GM12878 (cell line): ENCODE measurements around the gene IGFBP1. TPM values are rescaled to one million over a fixed set of nuclear protein-coding genes. Genes with fewer than 3 reads are reported as not detected.
A peak's percentile ranks its signal among the peaks of the same experiment; 100 is the strongest.

ENCODE experiments used
- ATAC-seq: fragments of 200-7000 bp; cut with Tn5 transposase; 3 replicates; pipeline ENCODE4 v1.9.1; 2020; ENCODE audit warnings: mild to moderate bottlenecking, moderate library complexity
- BruUV-seq: library from RNA; stranded (reverse); fragments of 400-500 nt; replicated peaks from 2 replicates; lab custom pipeline; 2021; lab: Mats Ljungman, UMichigan
- CTCF ChIA-PET: fragments of 300-600 bp; sonication (Branson Sonifier 250); formaldehyde crosslinking; extraction: SDS; loops from one replicate; lab custom pipeline; 2021; ENCODE audit warnings: inconsistent platforms; lab: Yijun Ruan, JAX
- POLR2A ChIA-PET: fragments of 350-600 bp; formaldehyde crosslinking; extraction: SDS; loops from one replicate; lab custom pipeline; 2021; ENCODE audit warnings: inconsistent platforms; lab: Charles Lee
- RAD21 ChIA-PET: fragments of 300-600 bp; sonication (Branson Sonifier 250); formaldehyde crosslinking; loops from one replicate; lab custom pipeline; 2023; ENCODE audit warnings: antibody characterized with exemption; ENCODE audit not compliant: unreplicated experiment; lab: Charles Lee
- SMC1A ChIA-PET: fragments of 300-600 bp; sonication (Branson Sonifier 250); formaldehyde crosslinking; loops from one replicate; lab custom pipeline; 2023; ENCODE audit not compliant: unreplicated experiment, uncharacterized antibody; lab: Charles Lee
- DNase-seq: peaks from one replicate; pipeline ENCODE4 v3.0.0-alpha.2; 2011; ENCODE audit warnings: low read depth, low spot score
- FAIRE-seq: peaks from 3 replicates; lab custom pipeline; 2011; peaks lifted over from hg19 to GRCh38; lab: Jason Lieb, UNC
- H2AFZ ChIP-seq: 2 replicates; pipeline ENCODE4 v1.6.0; 2011; ENCODE audit warnings: low read depth, low read length, control low read depth; ENCODE audit not compliant: control insufficient read depth
- H3K27ac ChIP-seq: 2 replicates; pipeline ENCODE4 v1.5.1; 2011; ENCODE audit warnings: control low read depth; ENCODE audit not compliant: control insufficient read depth, insufficient read depth
- H3K27me3 ChIP-seq, 2 experiments: replicated peaks in 1 of 2; 2 replicates each; pipeline versions ENCODE4 v1.6.0 to v1.6.1; 2011; ENCODE audit warnings: low read length in 1 of 2; ENCODE audit not compliant: control insufficient read depth in 2 of 2, insufficient read depth in 2 of 2
- H3K36me3 ChIP-seq, 2 experiments: 2 replicates each; pipeline ENCODE4 v1.5.1; 2011; ENCODE audit warnings: low read length in 1 of 2; ENCODE audit not compliant: control insufficient read depth in 2 of 2, insufficient read depth in 2 of 2
- H3K4me1 ChIP-seq: 2 replicates; pipeline ENCODE4 v1.6.1; 2011; ENCODE audit warnings: mild to moderate bottlenecking, low read length, moderate library complexity, mixed read lengths; ENCODE audit not compliant: control insufficient read depth, insufficient read depth
- H3K4me2 ChIP-seq: 2 replicates; pipeline ENCODE4 v1.6.0; 2011; ENCODE audit warnings: control low read depth; ENCODE audit not compliant: control insufficient read depth, insufficient read depth
- H3K4me3 ChIP-seq: fragments of 200-600 bp; sonication (generic); 2 replicates; pipeline ENCODE4 v1.5.1; 2016
- H3K79me2 ChIP-seq: 2 replicates; pipeline ENCODE4 v1.6.0; 2011; ENCODE audit warnings: low read length; ENCODE audit not compliant: control insufficient read depth, insufficient read depth
- H3K9ac ChIP-seq: 2 replicates; pipeline ENCODE4 v1.8.0; 2011; ENCODE audit warnings: low read length, control low read depth, mixed read lengths; ENCODE audit not compliant: control insufficient read depth, insufficient read depth
- H3K9me3 ChIP-seq: replicated peaks from 3 replicates; pipeline ENCODE4 v1.5.1; 2011; ENCODE audit warnings: mild to moderate bottlenecking, low read length; ENCODE audit not compliant: control insufficient read depth, insufficient read depth
- H4K20me1 ChIP-seq: 2 replicates; pipeline ENCODE4 v1.6.0; 2011; ENCODE audit not compliant: control insufficient read depth, insufficient read depth
- BCL11A ChIP-seq: IDR thresholded peaks from 2 replicates; pipeline ENCODE4 v1.6.1; 2011; ENCODE audit warnings: low read depth, low read length
- CTCF ChIP-seq, 3 experiments: IDR thresholded peaks in 2 of 3; conservative IDR thresholded peaks in 1 of 3; 2 replicates each; pipeline ENCODE4 v1.5.1; 2011; ENCODE audit warnings: low read depth in 3 of 3, low read length in 3 of 3, mild to moderate bottlenecking in 3 of 3, control low read depth in 2 of 3, moderate library complexity in 2 of 3, inconsistent platforms in 1 of 3, mixed read lengths in 1 of 3; ENCODE audit not compliant: control insufficient read depth in 2 of 3, insufficient read depth in 1 of 3; ENCODE audit errors: extremely low read depth in 1 of 3
- DPF2 ChIP-seq: fragments of 450-650 bp; IDR thresholded peaks from 2 replicates; pipeline ENCODE4 v1.6.1; 2017; ENCODE audit warnings: mild to moderate bottlenecking
- RB1 ChIP-seq: fragments of 450-650 bp; formaldehyde crosslinking; IDR thresholded peaks from 2 replicates; pipeline ENCODE4 v1.6.1; 2017; ENCODE audit warnings: mild to moderate bottlenecking, borderline replicate concordance
- SIX5 ChIP-seq: IDR thresholded peaks from 2 replicates; pipeline ENCODE4 v1.6.1; 2011; ENCODE audit warnings: mild to moderate bottlenecking, low read depth, low read length, moderate library complexity; ENCODE audit not compliant: severe bottlenecking
- SMC3 ChIP-seq: IDR thresholded peaks from 2 replicates; pipeline ENCODE4 v1.6.1; 2011; ENCODE audit warnings: low read length, improper control_type of control experiment, borderline replicate concordance
- SP1 ChIP-seq: IDR thresholded peaks from one replicate; pipeline ENCODE4 v1.6.1; 2011; ENCODE audit warnings: low read depth, low read length
- STAT3 ChIP-seq: IDR thresholded peaks from 2 replicates; pipeline ENCODE4 v1.6.1; 2011; ENCODE audit warnings: low read depth, low read length, improper control_type of control experiment
- ZBTB40 ChIP-seq: fragments of 450-650 bp; IDR thresholded peaks from 2 replicates; pipeline ENCODE4 v1.6.1; 2016; ENCODE audit warnings: mild to moderate bottlenecking, moderate library complexity, borderline replicate concordance
- ZNF622 ChIP-seq: fragments of 450-650 bp; IDR thresholded peaks from 2 replicates; pipeline ENCODE4 v1.6.1; 2017; ENCODE audit warnings: mild to moderate bottlenecking, inconsistent platforms
- ZNF687 ChIP-seq: fragments of 450-650 bp; IDR thresholded peaks from 2 replicates; pipeline ENCODE4 v1.6.1; 2017; ENCODE audit warnings: mild to moderate bottlenecking, moderate library complexity
- WGBS: methylation state at CpG from one replicate; pipeline ENCODE4 v1.1.6; 2016; ENCODE audit warnings: low lambda C conversion rate; ENCODE audit not compliant: insufficient replicate concordance, insufficient coverage; ENCODE audit errors: missing lambda C conversion rate; 5-methylcytosine and 5-hydroxymethylcytosine counted together
- in situ Hi-C: fragments of 300-500 bp; cut with MboI; formaldehyde crosslinking; loops from 9 replicates; pipeline ENCODE4 v1.14.3; 2018; ENCODE audit warnings: mixed read lengths
- intact Hi-C: fragments of 100-400 bp; cut with micrococcal nuclease; formaldehyde crosslinking; loops from one replicate; pipeline ENCODE4 v1.14.2; 2022; ENCODE audit not compliant: unreplicated experiment
- polyA plus RNA-seq, 11 experiments: library from polyadenylated mRNA; depleted of rRNA in 4 of 11; unstranded in 6 of 11; stranded (reverse) in 5 of 11; fragments of >200 nt; fragmentation: Nextera tagmentation in 4 of 11; fragmentation: Illumina TruSeq in 1 of 11; extraction: Ambion mirVana in 4 of 11; extraction: Trizol in 1 of 11; gene quantifications; 1 replicate in 1 of 11; 2 replicates in 10 of 11; pipeline versions ENCODE4 v1.2.1 to v1.2.3, GENCODE V29; 2011 to 2016; ENCODE audit warnings: inconsistent platforms in 2 of 11, missing spikeins in 2 of 11, low read depth in 1 of 11
- total RNA-seq, 4 experiments: library from RNA; depleted of rRNA in 3 of 4; stranded (reverse); fragments of >200 nt in 3 of 4; fragmentation: Illumina TruSeq in 1 of 4; extraction: Trizol in 1 of 4; gene quantifications; 2 replicates each; pipeline versions ENCODE4 v1.2.1 to v1.2.3, GENCODE V29; 2013 to 2021

The IGFBP1 gene
- total and polyA plus RNA-seq, 10 of the 15 experiments (the other 5 are each of a cell fraction or from before 2014, with no cell fraction given) = 0.13 TPM; not detected in 9

GRCh38 chr7:45923290-45923689, 35.0 kb downstream of the IGFBP1 start:
- H3K9ac ChIP-seq = no peak overlapping the region
- no peaks in the 10 kb centered on the region for H3K4me1 ChIP-seq
- no peak overlapping the region for H2AFZ ChIP-seq
- DNase-seq (no peak), ATAC-seq (peak; percentile 75), FAIRE-seq (no peak)
- POLR2A ChIA-PET = interaction anchor here (0.6 to 1.1 kb wide), 2 partner anchors 232 to 351 kb away, joined by 3 read pairs; no protein-coding TSS in a partner anchor
- in situ Hi-C loops (no loop called here), intact Hi-C loops (loop anchor here (1.0 to 10.0 kb wide), 6 partner anchors 134 to 742 kb away; no protein-coding TSS in a partner anchor)
- RAD21 ChIA-PET = interaction anchor here (0.8 to 4.0 kb wide), 41 partner anchors 13 to 1330 kb away, joined by 3 to 97 read pairs (median 5); no protein-coding TSS in a partner anchor
- SMC1A ChIA-PET = interaction anchor here (0.7 to 6.4 kb wide), 53 partner anchors 10 to 1258 kb away, joined by 3 to 130 read pairs (median 4); no protein-coding TSS in a partner anchor
- BruUV-seq = no TSS peak
- H3K4me3 ChIP-seq = no peak overlapping the region
- no peak overlapping the region for H3K27ac ChIP-seq
- peaks cover 2% of the 10 kb centered on the region; the same call in 1 of the 2 replicates for H4K20me1 ChIP-seq
- H3K79me2 ChIP-seq = no peaks in the 10 kb centered on the region
- H3K27me3 ChIP-seq = peaks cover 1 to 3% of the 10 kb centered on the region in 2 experiments; a peak in 3 of 4 replicates
- no peak overlapping the region for H3K4me2 ChIP-seq
- CTCF ChIA-PET = interaction anchor here (0.8 to 9.6 kb wide), 76 partner anchors 9 to 1896 kb away, joined by 3 to 127 read pairs (median 5); no protein-coding TSS in a partner anchor
- no peaks in the 10 kb centered on the region for H3K9me3 ChIP-seq
- WGBS = 12% methylated on average over 9 of the region's 9 CpGs
- H3K36me3 ChIP-seq = no peaks in the 10 kb centered on the region
- peak; percentile 45; the same call in 1 of the 2 replicates for TF ChIP-seq RB1
- no peak for TF ChIP-seq SIX5
- no peak for TF ChIP-seq ZNF687
- TF ChIP-seq ZBTB40 = no peak
- TF ChIP-seq CTCF (IDR thresholded peaks at IDR 0.05 in 2 of 3, conservative IDR thresholded peaks at IDR 0.05 in 1 of 3; ENCODE audit: control insufficient read depth in 2 of 3, extremely low read depth in 1 of 3, insufficient read depth in 1 of 3, low read depth in 3 of 3, low read length in 3 of 3) = peak; percentile 79 to 90 (median 87)
- TF ChIP-seq SMC3 = peak; percentile 87
- no peak for TF ChIP-seq DPF2
- no peak for TF ChIP-seq SP1
- no peak for TF ChIP-seq STAT3
- no peak for TF ChIP-seq ZNF622
- TF ChIP-seq BCL11A = no peak
